HG02943 (cell line): Measurements from ENCODE around the gene TJP3.
"Not testable (repeated sequence)": the region's sequence is repeated elsewhere in the genome, so short reads cannot be mapped to it uniquely, and the experiment has no call there.

ENCODE experiments used
- ATAC-seq: cut with Tn5 transposase; IDR thresholded peaks from one replicate; pipeline ENCODE4 v1.9.1; 2021; ENCODE audit warnings: mild to moderate bottlenecking, low read depth, moderate library complexity; ENCODE audit not compliant: unreplicated experiment

Gene TJP3

GRCh38 chr19:3738477-3739220 lies 30.5 kb downstream of the TJP3 start:
- ATAC-seq = no peak

GRCh38 chr19:3740431-3740830 lies 32.2 kb downstream of the TJP3 start:
- no peak for ATAC-seq

GRCh38 chr19:3743486-3743885 lies 35.3 kb downstream of the TJP3 start:
- ATAC-seq = no peak

- ATAC-seq = no peak
Measured at GRCh38 chr19:3745363-3746045, 37.3 kb downstream of the TJP3 start.

GRCh38 chr19:3746371-3747056 lies 38.3 kb downstream of the TJP3 start:
- no peak for ATAC-seq

GRCh38 chr19:3748965-3749364 lies 40.8 kb downstream of the TJP3 start:
- no peak for ATAC-seq

- no peak for ATAC-seq
Measured at GRCh38 chr19:3750211-3750610, 42.0 kb downstream of the TJP3 start.

GRCh38 chr19:3751236-3751635 lies 43.1 kb downstream of the TJP3 start:
- ATAC-seq = no peak

GRCh38 chr19:3752492-3752891 lies 44.3 kb downstream of the TJP3 start:
- no peak for ATAC-seq

GRCh38 chr19:3753631-3754410 lies 45.6 kb downstream of the TJP3 start:
- no peak for ATAC-seq

GRCh38 chr19:3757705-3758104 lies 49.5 kb downstream of the TJP3 start:
- not testable (repeated sequence) for ATAC-seq

GRCh38 chr19:3758297-3758696 lies 50.1 kb downstream of the TJP3 start:
- not testable (repeated sequence) for ATAC-seq

GRCh38 chr19:3759482-3760254 lies 51.5 kb downstream of the TJP3 start:
- no peak for ATAC-seq

GRCh38 chr19:3760871-3761361 lies 52.7 kb downstream of the TJP3 start:
- ATAC-seq = no peak

GRCh38 chr19:3761382-3762129 lies 53.4 kb downstream of the TJP3 start, which contains the start of gene APBA3:
TSS of gene APBA3 (minus strand) at chr19:3761692. CDS start at chr19:3760264, 1,428 bp downstream.
- ATAC-seq = no peak

- no peak for ATAC-seq
Measured at GRCh38 chr19:3762130-3762473, 53.9 kb downstream of the TJP3 start.

GRCh38 chr19:3762501-3763459 lies 54.6 kb downstream of the TJP3 start, which contains the start of gene MRPL54:
TSS of gene MRPL54 (plus strand) at chr19:3762682. CDS start at chr19:3762701, 19 bp downstream.
- peak; percentile 73 for ATAC-seq

GRCh38 chr19:3765121-3765520 lies 56.9 kb downstream of the TJP3 start:
- no peak for ATAC-seq
